Measurements from ENCODE around the gene WDCP.
"Not testable (repeated sequence)": the region's sequence is repeated elsewhere in the genome, so short reads cannot be mapped to it uniquely, and the experiment has no call there.

WDCP gene

GRCh38 chr2:24065341-24065740 is 18.1 kb upstream of the WDCP start:
- no peak for DNase-seq

DNA sequence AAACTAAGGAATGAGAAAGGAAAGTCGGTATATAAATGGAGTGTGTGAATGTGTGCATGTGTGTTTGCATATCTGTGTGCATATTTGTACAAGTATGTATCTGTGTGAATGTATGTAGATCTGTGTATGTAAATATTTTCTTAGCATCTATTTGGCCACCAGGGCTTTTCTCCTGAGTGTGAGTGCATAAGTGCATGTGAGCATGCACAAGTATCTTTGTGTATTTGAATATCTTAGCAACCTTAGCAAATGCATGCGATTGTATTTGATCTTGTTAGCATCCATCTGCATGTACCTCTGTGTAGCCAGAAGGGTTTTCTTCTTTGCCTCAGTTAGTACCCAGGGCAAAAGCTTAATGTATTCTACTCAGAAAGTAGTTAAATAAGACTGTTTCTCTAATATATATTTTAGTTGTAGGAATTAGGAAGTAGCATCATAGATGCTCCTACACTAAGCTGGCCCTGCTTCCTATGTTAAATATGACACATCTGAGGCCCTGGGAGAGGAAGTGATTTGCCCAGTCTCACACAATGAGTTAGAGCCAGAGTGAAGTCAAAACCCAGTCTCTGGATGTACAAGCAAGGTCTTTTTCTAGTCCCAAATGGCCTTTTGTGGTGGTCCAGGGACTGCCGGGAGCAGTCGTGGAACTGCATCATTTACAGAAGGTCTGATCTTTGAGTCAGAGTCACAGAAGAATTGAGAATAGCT is 11.5 kb upstream of the WDCP start:
- peak in 2 of 3 donors; percentile 27 to 48 for DNase-seq

DNA sequence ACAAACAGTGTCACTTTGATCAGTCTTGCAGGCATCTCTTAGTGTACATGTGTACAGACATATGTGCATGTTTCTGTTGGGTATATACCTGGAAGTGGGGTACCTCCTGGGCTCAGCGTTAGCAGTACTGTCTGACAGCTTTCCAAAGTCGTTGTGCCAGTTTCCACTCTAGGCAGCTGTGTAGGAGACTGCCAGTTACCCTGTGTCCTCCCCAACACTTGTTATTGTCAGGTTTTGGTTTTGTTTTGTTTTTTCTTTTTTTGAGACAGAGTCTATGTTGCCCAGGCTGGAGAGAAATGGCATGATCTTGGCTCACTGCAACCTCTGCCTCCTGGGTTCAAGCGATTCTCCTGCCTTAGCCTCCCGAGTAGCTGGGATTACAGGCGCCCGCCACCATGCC is 8.6 kb upstream of the WDCP start:
- DNase-seq = no peak

DNA sequence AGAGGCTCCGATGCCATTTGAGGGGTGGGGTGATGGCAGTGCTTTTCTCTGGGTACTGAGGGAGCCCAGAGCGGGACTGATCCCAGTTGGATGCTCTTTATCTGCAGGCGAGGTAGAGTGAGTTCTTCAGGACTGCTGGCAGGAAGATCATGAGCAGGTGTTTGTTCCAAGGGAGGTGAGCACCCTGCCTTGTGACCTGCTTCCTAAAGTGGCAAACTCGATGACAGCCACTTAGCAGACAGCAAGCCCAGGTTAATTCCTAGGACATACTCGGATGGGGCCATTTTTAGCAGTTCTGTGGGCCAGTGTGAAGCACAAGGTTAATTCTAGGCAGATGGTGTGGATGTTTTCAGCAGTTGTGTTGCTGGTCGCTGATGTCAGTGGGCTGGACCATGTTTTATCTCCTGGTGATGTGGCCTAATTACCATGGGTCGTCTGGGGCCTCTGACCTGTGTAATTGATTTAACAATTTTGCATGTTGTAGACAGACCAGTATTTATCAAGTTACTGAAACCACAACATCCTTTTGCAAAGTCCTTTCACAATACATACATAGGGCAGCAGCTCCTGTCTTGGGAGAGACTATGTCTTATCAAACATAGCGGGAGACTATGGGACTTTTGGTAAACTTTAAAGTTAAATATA is 7.3 kb upstream of the WDCP start:
- no peak for DNase-seq

- DNase-seq = no peak
Measured at GRCh38 chr2:24052951-24053350, 5.8 kb upstream of the WDCP start.

GRCh38 chr2:24051833-24052232 is 4.6 kb upstream of the WDCP start:
- DNase-seq = no peak

DNA sequence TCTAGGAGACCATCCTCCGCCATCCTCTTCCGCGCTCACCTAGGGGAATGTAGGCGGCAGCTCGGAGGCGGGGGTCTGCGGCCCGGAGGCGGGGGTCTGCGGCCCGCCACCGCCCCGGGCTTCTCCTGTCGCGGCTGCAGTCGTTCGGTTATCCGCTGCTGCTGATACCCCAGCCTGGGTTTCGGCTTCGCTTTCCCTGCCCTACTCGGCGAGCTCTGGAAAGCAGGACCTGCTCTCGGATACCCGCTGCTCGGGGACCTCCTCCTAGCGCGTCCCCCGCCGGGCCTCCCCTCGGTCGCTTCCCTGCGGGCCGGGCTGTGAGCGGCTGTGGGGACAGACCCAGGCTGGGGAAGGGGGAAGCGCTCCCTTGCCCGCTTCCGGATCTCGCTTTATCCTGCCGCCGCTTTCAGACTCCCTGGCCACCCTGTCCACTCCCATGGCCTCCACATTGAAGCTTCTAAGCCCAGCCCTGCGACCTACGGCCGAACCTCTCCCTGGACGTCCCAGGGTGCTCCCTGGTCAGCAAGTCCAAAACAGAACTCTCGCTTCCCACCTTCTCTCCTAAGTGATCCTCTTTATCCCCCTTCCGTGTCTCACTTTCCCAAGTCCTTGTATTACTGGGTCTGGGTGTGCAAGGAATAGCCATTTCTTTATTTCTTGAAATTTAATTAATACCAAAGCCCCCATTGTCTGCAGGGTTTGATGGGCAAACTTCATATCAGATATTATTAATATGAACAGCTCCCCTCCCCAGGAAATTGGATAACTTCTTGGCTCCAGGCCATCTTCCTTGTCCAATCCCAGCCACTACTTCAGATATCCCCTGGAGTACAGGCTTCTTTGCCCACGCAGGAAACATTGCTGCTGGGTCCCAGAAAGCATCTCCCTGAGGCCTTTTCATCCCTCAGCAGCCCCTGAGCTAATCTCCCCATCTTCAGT is 3.1 kb upstream of the WDCP start:
- peak; percentile 33 to 63 (median 41) for DNase-seq

DNA sequence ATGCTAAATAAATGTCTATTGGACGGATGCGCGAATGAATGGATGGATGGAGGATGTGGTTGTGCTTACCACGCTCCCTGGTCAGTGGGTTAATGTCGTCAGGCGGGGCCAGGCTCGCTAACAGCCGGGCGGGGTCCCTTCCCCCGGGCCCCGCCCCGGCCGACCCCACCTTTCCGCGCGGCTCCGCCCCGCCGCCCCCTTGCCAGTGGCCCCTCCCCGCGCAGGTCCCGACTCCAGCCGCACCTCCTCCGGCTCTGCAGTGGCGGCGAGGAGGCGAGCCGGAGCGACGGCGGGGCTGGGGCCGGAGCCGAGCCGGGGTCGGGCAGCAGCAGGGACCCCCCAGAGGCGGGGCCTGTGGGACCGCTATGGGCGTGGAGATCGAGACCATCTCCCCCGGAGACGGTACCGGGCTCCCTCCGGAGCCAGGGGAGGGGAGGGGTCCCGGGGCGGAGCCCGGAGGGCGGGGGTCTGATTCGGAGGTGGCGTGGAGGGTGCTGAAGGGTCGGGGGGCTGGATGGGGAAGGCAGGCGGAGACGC is 2.4 kb upstream of the WDCP start, which contains the start of gene FKBP1B:
TSS of gene FKBP1B (plus strand) at position 257 of the 537 bp plus-strand sequence. CDS start at position 366, 109 bp downstream.
- peak; percentile 52 to 76 (median 59) for DNase-seq

DNA sequence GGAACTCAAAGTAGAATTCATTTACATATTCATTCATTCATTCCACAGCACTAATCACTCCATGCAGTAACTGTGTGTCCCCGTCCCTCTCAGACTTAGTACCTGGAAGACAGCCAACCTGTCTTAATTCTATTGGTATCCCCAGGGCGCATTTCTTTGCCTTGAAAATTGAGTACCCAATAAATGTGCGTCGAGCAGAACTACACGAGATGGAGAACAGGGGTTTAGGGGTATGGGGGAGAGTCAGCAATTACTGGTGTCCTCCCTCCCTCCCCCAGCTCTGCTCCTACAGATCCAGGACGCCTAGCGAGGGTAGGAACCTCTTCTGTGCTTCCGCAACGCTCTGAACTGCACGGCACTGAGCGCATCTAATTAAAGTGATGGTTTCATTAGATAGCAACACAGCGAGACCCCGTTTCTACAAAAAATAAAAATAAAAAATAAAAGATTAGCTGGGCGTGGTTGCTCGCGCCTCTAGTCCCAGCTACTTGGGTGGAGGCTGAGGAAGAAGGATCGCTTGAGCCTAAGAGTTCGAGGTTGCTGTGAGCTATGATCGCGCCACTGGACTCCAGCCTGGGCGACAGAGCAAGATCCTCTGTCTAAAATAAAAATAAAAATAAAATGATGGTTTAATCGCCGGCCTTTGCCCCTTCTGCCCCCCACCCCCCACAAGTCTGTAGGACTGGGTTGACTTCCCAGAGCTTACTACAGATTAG is 1.7 kb upstream of the WDCP start:
- DNase-seq = no peak

- DNase-seq = no peak
Measured at GRCh38 chr2:24047703-24048033, 477 bp upstream of the WDCP start.

DNA sequence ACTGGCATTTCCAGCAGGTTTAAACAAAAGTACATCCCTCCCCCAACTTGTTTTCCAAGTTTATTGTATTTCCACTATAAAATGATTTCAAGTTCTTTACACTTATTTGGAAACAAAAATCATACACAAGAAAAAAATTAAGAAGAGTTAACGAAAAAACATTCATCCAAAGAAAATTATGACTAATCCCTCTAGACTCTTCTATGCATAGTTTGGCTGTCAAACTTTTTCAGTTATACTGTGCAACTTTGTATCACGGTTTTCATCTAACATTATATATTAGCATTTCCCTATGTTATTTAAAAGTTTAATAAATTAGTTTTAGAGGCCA is 627 bp downstream of the WDCP start:
- DNase-seq = peak in 1 of 3 donors; percentile 5

- DNase-seq = no peak
Measured at GRCh38 chr2:24045511-24046508, 1.4 kb downstream of the WDCP start.

DNA sequence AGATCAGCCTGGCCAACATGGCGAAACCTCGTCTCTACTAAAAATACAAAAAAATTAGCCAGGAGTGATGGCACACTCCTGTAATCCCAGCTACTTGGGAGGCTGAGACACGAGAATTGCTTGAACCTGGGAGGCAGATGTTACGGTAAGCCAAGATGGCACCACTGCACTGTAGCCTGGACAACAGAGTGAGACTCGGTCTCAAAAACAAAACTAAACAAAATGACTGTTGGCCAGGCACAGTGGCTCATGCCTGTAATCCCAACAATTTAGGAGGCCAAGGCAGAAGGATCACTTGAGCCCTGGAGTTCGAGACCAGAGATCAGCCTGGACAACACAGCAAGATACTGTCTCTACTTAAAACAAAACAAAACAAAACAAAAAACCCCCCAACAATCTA is 4.1 kb downstream of the WDCP start:
- not testable (repeated sequence) for DNase-seq

GRCh38 chr2:24040511-24040910 is 6.7 kb downstream of the WDCP start:
- DNase-seq = no peak

- no peak for DNase-seq
Measured at GRCh38 chr2:24038786-24039499, 8.2 kb downstream of the WDCP start.

- no peak for DNase-seq
Measured at GRCh38 chr2:24026233-24026632, 21.0 kb downstream of the WDCP start.

- no peak for DNase-seq
Measured at GRCh38 chr2:24024996-24025663, 22.1 kb downstream of the WDCP start.

DNA sequence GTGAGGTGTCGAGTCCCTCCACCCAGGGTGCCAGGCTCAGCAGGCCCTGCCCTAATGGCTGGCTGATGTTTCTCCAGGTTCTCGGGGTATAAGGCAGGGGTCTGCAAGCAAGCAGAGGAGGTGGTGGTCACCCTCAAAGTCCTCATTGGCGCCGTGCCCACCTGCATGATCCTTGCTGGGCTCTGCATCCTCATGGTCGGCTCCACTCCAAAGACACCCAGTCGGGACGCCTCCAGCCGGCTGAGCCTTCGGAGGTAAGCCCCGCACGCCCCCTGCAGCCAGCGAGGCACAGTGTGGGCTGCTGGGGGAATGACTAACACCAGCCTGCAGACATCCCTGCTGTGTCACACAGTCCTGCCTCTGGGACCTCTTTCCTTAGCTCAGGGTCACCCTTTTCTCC is 23.2 kb downstream of the WDCP start:
- DNase-seq = no peak

GRCh38 chr2:24022975-24023575 is 24.1 kb downstream of the WDCP start:
- no peak for DNase-seq
